HG02852 (cell line): ENCODE results near the gene NRSN1.

Source experiments
- ATAC-seq: cut with Tn5 transposase; IDR thresholded peaks from one replicate; pipeline ENCODE4 v1.9.1; 2021; ENCODE audit warnings: mild to moderate bottlenecking, moderate library complexity; ENCODE audit not compliant: unreplicated experiment

Gene NRSN1, protein sequence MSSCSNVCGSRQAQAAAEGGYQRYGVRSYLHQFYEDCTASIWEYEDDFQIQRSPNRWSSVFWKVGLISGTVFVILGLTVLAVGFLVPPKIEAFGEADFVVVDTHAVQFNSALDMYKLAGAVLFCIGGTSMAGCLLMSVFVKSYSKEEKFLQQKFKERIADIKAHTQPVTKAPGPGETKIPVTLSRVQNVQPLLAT

DNA sequence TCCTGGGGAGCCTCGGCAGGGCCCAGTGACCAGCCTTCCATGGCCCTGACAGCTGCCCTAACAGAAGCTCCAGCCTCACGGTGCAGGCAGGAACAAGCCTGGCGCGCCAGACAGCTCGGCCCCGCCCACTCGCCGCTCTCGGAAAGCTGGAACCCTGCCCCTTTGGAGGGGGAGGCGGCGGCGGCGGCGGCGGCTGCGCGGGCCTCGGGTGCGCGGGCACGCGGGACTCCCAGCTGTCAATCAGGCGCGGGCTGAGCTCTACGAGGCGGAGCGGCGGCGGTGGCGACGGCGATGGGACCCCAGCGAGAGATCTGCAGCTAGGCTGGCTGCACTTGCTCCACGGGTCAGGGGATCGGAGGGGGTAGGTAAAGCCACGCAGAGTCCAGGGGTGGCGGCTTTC, at the start of gene NRSN1:
NRSN1 (plus strand) TSS at position 236 of the 400 bp plus-strand sequence. CDS start 8,113 bp downstream, outside the sequence.
- no peak for ATAC-seq

DNA sequence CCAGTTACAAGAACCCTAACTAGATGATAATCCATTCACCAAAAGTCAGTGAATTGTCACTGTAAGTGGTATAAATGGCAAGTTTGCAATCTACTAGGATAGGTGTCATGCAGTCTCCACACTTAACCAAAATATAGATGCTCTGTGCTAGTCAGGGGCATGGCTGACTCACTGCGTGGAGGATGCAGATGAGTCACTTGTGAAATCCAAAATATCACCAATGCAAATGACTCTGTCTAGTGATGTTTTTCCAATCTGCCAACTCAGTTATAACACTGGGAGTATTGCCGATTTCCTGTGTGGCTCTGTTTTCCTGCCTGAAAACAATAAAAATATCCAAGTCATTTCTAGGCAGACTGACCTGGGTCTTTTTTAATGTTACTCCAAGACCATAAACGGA, 47.8 kb upstream of the NRSN1 start:
- no peak for ATAC-seq

- ATAC-seq: no peak
Observed at GRCh38 chr6:24079076-24079475, 46.9 kb upstream of the NRSN1 start.

DNA sequence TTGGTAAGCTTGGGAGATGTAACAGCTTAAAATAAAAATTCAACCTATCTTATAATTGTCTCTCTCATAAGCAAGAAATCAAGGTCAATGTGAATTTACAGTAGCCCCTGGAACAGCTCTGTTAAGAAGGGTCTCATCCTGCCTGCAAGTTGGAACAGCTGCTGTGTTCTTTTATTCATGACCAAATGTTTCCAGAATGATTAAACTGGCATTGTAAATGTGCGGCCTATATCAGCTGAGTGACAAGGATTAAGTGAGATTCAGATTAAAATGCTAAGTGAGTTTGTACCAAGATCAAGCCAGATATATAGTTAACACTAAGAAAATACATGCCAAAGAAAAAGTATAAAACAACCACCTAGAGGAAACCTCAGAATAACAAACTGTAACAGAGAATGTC, 45.3 kb upstream of the NRSN1 start:
- ATAC-seq: no peak

GRCh38 chr6:24089736-24090135, 36.3 kb upstream of the NRSN1 start:
- ATAC-seq: no peak

GRCh38 chr6:24092407-24092806, 33.6 kb upstream of the NRSN1 start:
- no peak for ATAC-seq

DNA sequence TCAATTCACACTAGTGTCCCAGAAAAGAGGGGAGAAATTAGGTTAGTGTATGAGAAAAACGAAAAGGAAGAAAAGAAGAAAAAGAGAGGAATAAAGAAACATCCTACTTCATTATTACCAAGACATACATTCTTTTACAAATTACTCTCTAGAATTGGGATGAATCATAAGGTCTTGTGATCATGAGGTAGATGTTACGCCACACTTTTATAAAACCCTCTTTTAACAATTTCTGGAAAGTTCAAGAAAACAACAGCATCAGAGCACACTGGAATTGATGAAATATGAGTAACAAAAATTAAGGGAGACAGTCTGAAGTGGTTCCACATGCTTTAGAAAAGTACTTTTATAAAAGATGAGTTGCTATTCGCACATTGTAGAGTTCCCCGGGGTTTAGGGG, 32.6 kb upstream of the NRSN1 start:
- no peak for ATAC-seq

DNA sequence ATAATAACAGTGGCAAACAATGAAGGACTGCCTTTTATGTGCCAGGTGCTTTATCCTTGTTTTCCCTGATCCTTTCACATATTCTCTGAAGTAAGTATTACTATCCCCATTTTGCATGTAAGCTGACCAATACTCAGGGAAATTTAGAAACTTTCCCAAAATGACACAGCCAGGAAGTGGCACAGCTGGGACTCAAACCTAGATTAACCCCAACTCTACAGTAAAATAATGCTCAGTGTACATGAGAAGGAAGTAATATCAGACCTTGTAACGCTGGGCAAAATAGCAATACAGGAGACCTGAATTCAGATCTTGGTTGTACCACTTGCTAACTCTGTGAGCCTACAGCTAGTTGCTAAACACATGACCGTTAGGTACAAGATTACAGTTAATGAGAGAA, 26.8 kb upstream of the NRSN1 start:
- ATAC-seq: peak; percentile 74

GRCh38 chr6:24100024-24100769, 25.8 kb upstream of the NRSN1 start:
- ATAC-seq: no peak

DNA sequence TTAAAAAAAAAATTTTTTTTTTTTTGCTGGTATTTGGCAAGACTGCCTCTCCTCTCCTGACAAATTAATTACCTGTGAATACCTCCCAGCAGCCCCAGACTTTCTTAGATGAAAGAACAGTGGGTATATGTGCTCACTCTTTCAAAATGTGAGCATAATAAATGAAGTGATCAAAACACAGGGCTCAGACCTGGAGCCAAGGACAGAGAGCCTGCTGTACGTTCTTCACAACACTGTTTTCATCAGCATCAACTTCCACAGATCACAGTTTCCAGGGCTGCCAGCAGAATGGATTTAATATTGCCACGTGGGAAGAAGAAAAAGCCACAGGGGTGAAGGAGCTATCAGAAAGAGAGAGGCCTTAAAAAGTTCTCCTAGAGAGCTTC, 25.3 kb upstream of the NRSN1 start:
- no peak for ATAC-seq

DNA sequence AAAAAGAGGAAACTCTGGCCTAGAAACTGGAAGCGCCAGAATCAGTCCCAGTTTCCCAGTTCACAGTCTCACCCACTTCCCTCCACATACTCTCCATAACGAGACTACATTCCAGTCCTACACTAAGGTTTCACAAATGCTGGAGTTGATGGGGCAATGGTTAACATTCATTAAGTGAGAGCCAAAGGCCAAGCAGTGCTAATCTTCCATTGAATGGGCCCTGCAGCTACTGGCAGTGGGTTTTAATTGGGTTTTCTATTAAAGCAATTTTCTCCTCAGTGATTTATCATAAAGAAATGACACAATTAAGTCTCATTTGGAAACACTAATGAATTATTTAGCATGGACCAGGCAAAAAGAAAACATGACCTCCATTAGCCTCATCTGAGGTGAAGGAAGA, 20.8 kb upstream of the NRSN1 start:
- ATAC-seq: no peak

DNA sequence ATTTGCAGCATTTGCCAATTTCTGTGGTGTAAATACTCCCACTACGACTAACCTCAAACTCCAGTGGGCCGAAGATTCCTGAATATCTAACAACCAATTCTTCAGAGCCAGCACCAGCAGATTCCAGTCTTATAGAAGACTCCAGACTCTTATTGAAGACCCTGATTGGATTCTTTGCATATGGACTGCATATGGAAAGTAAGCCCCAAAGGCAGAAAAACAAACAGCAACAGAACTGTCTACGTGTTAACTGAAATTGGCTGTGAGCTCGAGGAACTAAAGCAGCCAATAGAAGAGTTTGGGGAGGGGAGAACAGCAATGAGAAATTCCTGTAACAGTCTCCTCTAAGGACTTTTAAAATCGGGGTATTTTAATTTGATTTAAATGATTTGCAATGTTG, 19.7 kb upstream of the NRSN1 start:
- no peak for ATAC-seq

GRCh38 chr6:24107294-24107693, 18.7 kb upstream of the NRSN1 start:
- ATAC-seq: no peak

- no peak for ATAC-seq
Observed at GRCh38 chr6:24108056-24108455, 18.0 kb upstream of the NRSN1 start.

GRCh38 chr6:24110417-24110816, 15.6 kb upstream of the NRSN1 start:
- ATAC-seq: no peak

GRCh38 chr6:24113891-24114290, 12.1 kb upstream of the NRSN1 start:
- no peak for ATAC-seq

- no peak for ATAC-seq
Observed at GRCh38 chr6:24117021-24117420, 9.0 kb upstream of the NRSN1 start.

DNA sequence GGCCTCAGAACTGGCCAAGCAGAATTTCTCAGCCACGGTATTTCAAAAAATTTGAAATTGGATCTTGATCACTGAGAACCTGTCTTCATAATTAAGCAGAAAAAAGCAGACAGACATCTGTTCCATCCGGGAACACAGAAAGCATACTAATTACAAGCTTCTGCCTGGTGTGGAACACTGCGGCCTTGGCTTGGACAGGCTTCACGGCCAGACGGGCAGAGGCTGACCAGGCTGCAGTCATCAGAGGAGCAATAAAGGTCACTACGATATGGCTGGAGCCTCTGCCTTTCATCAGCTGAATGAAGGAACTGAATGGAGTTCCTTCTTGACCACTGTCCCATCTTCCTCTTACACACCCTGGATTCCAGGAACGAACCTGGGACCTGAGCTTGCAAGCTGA, 3.9 kb upstream of the NRSN1 start:
- ATAC-seq: no peak

- peak; percentile 62 for ATAC-seq
Observed at GRCh38 chr6:24126586-24127192, 674 bp downstream of the NRSN1 start.

GRCh38 chr6:24127316-24127715, 1.3 kb downstream of the NRSN1 start:
- ATAC-seq: no peak

DNA sequence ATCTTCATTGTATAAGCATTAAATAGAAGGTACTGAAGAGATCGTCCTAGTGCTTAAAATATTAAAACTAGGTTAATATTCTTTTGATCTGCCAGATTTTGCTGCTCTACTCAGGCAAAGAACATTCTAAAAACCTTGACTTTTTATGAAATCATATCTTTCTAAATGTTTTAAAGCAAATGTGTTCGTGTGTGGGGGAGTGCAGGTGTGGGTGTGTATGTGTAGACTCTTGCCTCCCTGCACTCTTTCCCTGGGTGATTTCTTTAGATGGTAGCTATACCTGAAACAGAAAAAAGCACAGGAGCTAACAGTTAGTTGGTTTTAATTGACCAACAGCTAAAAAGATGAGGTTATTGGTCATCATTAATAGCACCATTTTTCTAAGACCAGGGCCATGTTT, 5.7 kb downstream of the NRSN1 start:
- no peak for ATAC-seq

GRCh38 chr6:24139080-24139479, 13.1 kb downstream of the NRSN1 start:
- ATAC-seq: no peak
